Measurements from ENCODE around the gene MPG.

The MPG gene

DNA sequence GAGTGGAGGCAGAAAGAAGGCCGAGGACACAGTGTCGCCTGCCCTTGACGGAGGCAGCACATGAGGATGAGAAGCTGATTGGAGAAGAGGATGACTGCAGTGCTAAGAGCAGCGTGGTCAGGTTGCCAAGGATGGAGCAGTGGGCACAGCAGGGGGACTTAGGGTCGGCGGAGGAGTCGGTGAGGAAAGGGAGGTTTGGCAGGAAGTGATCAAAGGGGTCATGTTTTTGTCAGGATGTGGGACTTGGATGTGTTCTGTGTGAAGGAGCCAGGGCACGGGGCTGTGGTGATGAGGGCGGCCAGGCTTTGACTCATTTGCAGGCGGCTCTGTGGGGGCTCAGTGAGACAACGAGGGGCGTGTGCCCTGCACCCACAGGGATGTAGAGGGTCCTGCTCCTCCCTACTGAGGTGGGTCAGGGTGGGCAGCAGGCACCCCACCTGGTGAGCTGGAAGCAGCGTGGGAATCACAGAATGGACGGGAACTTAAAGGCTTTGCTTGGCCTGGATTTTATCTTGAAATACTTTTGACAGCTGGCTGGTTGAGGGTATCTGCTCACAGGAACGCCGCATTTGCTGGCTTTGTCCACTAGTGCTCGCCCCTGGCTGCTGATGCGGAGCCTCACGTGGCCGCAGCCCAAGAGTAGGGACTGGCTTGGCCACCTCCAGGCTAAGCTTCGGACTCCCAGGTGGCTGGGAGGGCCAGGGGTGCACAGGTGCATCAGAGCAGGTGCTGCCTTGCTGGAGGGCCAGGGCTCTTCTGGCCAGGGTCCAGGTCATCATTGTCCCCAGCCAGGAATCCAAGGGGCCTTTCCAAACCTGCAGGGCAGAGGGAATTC, 6.0 kb downstream of the MPG start:
- in situ Hi-C loops (cut with MboI; ENCODE audit: low sequenced_read_pairs): no loop called here

DNA sequence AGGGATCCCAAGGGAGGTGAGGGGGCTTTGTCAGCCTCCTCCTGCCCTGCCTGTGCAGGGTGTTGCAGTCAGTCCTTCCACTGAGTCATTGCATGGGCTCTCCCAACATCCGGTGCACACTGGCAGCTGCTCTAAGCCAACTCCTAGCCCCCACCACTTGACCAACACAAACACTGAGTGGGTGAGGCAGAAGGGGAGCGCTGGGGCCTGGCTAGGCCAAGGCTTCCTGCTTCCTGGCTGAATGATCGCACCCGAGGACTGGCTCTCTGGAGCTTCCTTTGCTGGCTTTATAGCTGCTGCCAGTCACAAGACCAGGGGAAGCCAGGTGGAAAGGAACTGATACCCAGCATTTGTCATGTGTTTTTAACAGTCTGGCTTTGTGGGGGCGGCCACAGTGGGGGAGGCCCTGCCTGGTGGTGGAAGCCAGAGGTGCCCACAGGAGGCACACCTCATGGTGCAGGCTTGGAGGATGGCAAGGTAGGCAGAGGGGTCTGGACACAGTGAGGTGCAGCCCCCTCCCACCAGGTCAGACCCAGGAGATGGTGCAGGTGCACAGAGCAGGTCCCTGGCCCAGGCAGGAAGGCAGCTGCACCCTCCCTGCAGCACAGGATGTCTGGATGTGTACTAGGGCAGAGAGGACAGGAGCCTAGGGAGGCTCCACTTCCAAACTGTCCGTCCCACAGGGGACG, 6.8 kb downstream of the MPG start:
- in situ Hi-C loops (cut with MboI; ENCODE audit: low sequenced_read_pairs): no loop called here

DNA sequence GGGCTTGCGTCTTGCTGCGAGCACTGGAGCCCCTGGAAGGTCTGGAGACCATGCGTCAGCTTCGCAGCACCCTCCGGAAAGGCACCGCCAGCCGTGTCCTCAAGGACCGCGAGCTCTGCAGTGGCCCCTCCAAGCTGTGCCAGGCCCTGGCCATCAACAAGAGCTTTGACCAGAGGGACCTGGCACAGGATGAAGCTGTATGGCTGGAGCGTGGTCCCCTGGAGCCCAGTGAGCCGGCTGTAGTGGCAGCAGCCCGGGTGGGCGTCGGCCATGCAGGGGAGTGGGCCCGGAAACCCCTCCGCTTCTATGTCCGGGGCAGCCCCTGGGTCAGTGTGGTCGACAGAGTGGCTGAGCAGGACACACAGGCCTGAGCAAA, 7.4 kb downstream of the MPG start:
- in situ Hi-C loops (cut with MboI; ENCODE audit: low sequenced_read_pairs): no loop called here

DNA sequence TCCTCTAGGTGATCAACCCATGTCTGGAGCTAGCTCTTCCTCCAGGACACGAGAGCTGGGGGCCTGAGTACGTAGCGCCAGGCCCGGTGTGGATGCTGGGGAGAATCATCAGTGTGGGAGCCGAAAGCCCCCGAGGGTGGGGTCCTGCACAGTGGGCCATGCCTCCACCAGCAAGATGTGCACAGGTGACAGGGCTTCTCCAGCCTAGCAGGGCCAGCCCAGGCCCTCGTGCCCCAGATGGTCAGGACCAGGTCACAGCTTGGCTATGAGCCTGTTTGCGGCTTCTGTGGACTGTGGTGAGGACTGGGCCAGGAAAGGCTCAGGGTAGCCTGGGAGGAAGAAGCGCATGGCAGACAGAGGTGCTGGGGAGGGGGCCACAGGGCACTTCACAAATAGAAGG, 7.8 kb downstream of the MPG start:
- in situ Hi-C loops (cut with MboI; ENCODE audit: low sequenced_read_pairs): no loop called here

DNA sequence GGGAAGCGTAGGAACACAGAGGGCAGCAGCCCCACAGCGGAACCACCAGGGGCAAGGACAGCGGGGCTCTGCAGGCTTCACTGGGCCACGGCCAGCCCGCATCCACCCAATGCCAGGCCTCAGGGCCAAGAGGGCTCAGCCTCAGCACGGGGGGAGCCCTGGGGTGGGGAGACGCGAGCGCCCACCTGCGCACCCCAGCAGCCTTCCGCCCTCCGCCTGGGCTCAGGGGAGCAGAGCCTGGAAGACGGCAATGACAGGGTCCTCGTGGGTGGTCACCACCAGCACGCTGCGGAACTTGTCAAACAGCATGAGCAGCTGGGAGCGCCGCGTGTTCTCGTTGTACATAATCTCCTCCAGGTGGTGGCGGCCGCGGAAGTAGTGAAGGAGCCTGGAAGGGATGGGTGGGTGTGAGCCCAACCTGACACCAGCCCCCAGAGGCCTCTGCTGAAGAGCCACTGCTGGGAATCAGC, 8.5 kb downstream of the MPG start:
- in situ Hi-C loops (cut with MboI; ENCODE audit: low sequenced_read_pairs): no loop called here

DNA sequence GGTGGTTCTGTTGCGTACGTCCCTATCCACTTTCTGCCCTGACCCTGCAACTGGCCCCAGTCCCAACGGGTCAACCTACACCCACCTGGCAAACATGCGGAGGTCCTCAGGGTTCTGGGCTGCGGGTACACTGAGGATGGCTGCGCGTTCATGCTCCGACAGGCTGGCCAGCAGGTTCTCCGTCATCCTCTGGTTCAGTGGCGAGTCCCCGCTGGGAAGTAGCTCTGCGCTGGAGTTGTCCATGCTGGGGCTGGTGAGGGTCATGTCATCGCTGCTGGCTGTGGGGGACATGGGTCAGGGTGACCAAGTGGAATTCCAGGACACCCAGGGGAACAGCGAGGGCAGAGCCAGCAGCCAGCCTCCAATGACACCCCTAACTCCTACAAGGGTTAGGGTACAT, 10.6 kb downstream of the MPG start:
- in situ Hi-C loops (cut with MboI; ENCODE audit: low sequenced_read_pairs): no loop called here

DNA sequence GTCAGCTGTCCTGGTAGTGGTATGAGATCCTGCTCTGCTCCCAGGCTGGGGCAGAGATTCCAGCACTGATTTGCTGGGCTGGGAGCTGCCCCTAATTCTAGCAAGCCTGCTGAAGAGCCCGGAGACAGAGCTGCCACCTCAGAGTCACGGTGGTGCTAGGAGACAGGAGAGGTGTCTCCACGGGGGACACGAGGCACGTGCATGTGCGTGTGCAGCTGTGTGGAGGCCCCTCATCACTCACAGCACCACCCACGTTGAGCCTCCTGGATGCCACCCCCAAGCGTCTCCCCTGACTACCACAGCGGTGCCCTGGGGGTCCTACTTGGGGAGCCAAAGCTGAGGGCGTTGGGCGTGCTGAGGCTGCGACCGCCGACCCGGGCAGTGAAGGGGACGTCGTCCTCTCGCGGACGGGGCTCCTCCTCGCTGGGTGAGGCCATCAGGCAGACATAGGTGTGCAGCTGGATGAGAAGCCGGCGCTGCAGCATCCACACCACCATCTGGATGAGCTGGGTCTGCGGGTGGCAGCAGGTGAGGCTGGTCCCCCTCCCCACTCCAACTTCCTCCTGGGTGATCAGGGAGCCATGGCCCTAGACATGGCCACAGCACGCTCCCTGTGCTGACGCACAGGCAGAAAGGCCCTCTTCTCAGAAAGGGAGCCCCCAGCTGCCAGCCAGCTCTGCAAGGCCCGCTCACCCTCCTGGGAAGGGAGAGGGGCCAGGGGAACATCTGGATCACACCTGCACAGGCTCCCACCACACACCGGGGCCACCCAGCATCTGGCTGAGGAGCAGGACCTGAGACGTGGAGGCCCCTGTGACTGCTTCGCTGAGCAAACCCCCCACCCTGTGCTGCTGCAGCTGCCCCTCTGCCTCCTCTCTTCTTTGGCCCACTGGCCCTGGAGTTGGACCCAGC, 11.6 kb downstream of the MPG start:
- in situ Hi-C loops (cut with MboI; ENCODE audit: low sequenced_read_pairs): no loop called here

DNA sequence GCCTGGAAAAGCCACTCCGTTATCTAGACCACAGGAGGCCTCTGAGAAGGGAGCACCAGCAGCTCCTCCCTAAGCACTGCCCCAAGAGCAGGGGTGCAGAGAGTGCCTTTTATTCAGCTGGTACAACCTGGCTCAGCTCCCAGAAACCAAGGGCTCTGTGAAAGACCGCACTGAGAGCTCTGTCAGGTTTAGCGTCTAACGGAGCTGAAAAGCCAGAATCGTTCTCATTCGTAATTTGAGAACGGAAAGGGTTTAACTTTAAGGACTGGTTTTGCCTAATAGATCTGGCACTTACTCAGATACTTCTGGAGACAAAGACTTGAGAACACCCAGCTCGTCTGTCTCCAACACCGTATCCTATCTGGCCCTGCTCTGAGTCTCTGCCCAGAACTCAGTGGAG, 13.5 kb downstream of the MPG start:
- in situ Hi-C loops (cut with MboI; ENCODE audit: low sequenced_read_pairs): no loop called here

DNA sequence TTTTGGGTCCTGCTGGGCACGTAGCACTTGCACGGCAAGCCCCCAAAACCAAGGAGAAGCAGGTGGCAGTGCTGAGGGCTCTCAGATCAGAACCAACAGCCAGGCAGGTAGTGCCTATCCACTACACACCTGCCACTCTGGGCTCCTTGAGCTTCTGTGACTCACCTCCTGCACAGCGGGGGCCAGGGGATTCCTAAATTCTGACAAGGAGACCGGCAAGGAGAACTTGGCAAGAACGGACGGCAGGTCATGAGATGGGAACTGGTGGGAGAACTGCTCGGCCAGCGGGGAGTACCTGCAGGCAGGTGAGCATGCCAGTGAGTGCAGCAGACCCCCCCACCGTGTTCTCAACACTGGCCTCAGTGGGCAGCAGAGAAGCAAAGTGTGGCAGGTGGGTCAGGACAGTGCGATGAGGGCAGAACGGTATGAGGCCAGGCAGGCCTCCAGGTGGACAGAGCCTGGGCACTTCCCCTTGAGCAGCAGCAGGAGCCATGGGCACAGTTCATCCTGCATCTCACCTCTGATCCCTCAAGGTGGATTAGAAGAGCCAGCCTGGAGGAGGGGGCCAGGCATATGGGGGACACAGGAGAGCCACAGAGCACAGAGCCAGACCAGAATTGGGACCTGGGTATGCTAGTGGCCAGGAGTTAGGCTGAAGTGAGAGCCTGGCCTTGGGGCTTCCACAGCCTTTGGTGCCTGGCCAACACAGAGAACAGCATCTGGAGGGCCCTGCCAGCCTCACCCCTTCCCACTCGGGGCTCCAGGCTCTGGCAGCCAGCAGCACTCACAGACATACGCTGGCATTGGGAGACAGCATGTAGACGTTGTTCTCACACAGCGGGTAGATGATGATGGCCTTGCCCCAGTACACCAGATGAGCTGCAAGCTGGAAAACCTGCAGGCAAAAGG, 14.7 kb downstream of the MPG start:
- in situ Hi-C loops (cut with MboI; ENCODE audit: low sequenced_read_pairs): no loop called here

DNA sequence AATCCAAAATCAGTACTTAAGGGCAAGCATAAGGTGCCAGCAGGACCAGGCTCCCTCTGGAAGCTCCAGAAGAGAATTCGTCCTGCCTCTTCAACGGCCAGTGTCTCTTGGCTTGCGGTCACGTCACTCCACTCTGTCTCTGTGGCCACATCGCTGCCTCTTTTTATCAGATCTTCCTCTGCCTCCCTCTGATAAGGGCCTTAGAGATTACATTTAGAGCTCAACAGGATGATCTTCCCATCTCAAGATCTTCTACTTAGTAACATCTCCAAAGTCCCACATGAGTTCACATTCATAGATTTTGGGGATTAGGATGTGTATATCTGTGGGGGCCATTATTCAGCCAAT, 16.9 kb downstream of the MPG start:
- in situ Hi-C loops (cut with MboI; ENCODE audit: low sequenced_read_pairs): no loop called here

DNA sequence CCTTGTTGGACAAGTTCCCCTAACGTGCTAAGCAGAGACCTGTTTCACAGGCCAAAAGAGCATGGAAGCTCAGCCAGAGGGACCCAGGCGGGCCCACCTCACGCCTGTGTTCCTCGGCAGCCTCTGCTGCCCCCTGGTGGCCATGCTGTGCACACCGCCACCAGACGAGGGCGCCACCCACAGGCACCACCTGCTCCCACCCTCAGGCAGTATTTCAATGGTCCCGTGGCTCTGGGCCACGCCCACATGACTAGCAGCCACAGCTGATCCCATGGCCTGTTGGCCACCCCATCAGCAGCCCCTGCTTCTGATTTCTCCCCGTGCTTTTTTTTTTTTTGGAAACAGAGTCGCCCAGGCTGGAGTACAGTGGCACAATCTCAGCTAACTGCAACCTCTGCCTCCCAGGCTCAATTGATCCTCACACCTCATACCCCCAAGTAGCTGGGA, 18.9 kb downstream of the MPG start:
- in situ Hi-C loops (cut with MboI; ENCODE audit: low sequenced_read_pairs): no loop called here

DNA sequence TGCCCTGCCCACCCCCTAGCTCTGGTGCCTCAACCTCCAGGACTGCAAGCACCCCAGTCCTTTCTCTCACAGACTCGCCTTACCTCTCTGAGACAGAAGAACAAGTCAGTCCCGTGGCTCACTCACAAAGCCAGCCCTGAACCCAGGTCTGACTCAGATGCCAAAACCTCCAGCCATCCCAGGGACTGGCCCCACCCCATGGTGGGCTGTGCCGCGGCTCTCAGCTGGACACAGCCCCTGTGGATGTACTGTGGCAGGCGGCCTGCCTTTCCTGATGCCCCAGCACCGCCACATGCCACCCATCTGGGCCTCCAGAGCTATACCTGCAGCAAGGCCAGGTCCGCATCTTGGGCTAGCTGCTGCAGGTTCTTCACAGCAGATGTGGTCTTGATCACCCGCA, 19.8 kb downstream of the MPG start:
- in situ Hi-C loops (cut with MboI; ENCODE audit: low sequenced_read_pairs): no loop called here

DNA sequence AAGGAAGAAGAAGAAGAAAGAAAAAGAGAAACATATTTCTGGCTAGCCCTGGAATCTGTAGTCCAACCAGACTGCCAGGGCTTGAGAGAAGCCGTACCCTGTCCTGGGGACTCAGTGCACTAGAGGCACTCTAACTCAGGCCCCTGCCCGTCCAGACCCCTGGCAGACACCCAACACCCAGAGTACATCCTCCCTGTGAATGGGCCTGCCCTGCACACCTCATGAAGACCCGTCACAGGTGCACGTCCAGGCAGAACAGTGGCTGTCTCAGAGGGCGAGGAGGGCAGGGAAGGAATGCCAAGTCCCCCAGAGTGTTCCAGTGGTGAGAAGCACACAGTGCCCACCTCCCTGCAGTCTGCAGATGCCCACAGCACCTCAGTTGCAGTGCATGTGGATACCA, 23.0 kb downstream of the MPG start:
- in situ Hi-C loops (cut with MboI; ENCODE audit: low sequenced_read_pairs): no loop called here

DNA sequence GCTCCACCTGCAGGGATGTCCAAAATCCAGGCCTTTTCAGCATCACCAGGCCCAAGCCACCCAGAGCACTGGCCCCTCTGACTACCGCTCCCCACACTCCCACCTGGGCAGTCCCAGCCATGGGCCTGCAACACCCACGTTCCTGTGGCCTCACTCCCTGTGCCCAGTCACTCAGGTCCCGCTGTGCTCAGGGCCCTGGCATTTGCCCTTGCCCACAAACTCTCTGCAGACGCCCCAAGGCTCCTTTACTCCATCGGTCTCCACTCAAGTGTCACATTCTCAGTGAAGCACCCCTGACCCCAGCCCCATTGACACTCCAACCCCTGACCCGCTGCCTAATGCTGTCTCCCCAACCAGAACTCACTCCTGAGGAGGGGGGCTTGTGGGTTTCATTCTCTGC, 23.6 kb downstream of the MPG start:
- in situ Hi-C loops (cut with MboI; ENCODE audit: low sequenced_read_pairs): no loop called here

DNA sequence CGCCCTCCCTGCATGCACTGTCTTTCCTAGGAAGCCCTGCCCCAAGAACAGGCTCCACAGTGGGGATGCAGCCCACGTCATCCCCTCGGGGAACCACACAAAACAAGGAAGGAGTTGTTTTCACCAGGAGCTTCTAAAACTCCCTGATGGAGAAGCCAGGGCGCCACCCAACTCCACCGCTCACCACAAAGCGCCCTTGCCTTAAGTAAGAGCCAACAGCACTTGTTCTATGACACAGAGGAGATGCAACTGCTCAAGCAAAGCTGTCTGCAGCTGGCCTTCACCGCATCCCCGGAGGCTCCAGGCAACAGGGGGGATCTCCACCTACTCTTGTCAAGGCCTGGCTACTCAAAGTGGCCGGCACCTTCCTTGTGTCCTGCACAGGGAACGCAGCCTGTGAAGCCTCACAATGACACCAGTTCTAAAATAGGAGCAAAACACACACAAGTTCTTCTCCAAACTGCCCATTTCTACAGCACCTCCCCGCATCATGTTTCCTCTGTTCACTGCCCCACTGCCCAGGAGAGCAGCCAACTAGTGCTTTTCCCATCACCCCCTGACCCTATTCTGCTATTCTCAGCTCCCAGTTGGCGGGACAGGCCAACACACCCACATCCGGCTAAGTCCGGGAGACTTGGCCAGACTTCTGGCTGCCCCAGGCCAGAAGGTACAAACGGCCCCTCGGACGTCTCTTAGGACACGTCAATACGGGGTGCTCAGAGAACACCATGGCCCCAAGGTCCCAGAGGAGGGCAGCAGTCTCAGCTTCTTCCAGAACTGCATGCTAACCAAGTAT, 24.2 kb downstream of the MPG start:
- in situ Hi-C loops (cut with MboI; ENCODE audit: low sequenced_read_pairs): no loop called here

DNA sequence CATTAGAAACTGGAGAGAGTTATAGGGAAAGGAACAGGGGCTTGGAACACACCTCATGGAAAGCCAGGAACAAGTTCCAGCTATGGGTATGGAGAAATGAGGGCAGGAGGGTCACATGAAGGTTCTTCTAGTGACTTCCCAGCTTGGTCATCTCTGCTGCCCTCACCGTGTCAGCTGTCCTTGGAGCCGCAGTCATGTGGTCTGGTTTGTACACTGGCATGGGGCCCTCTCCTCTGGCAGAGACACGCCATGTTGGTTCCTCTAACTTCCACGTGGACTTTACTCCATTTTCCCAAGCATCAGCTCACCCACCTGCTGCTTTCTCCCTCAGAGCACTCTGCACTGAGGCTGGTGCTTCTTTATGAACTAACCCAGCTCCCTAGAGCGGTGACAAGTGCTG, 26.3 kb downstream of the MPG start:
- in situ Hi-C loops (cut with MboI; ENCODE audit: low sequenced_read_pairs): no loop called here

DNA sequence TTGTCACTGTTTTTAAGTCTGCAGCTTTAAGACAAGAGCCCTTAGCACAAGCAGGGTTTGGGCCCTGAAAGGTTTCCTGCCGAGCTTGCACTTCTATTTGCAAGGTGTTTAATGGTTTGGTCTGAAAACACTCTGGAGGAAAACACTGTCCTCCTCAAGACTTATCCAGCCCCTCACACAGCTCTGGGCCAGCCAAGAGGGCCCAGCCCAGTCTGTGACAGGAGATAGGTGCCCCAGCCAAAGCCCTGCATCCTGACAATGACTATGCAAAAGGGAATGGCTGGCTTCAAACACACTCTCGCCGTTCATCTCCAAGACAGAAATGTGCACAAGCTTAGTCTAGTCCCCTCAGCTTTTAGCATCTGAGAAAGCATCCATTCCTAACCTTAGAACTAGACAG, 26.9 kb downstream of the MPG start:
- in situ Hi-C loops (cut with MboI; ENCODE audit: low sequenced_read_pairs): no loop called here

DNA sequence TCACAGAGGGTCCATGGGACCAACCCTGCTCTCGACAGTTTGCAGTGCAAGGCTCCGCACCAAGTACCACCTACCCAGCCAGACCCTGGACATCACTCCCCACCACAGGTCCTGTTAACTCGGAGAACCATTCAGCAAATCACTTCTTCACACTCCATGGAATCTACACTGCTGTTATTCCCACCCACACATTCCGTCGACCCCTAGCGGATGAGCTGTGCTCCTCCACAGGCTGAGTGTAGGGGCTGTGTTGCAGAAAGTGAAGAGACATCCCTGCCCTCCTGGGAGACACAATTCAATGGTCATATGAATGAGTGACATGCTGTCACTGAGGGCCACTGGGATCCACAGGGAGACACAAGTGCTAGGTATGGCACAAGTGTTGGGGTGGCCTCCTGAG, 27.5 kb downstream of the MPG start:
- in situ Hi-C loops (cut with MboI; ENCODE audit: low sequenced_read_pairs): no loop called here

DNA sequence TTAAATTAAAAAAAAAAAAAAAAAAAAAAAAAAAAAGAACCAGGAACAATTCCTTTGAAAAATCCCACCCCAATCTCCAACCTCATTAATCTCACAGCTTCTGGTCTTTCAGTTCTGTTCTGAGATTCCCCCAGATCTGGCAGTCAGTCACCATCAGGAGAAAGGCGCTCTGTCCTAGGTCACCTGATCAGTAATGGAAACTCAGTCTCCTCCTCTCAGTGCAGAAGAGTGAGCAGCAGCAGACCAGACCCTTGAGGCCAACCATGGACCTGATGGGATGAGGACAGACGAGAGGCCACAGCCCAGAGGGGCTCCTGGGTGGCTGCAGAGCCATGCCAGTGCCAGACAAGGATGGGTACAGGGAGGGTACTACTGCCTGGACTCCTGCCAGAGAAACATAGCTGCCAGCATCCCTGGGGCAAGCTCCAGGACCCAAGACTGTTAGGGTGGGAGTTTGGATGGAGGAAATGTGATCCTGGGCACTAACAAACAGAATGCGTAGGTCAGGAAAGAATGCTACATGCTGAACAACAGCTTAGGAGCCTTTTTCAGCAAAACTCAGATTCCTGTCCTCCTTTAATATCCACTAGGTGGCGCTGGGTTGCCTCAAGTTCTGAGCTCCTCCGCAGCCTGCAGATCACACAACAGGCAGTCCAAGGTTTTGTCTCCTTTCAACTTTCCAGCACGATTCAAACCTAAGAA, 28.7 kb downstream of the MPG start:
- in situ Hi-C loops (cut with MboI; ENCODE audit: low sequenced_read_pairs): no loop called here

All from HL-60/S4 treated with retinoic acid at 250 ng/mL for 4 days and 3 days (cell line).